ENCODE data around the gene SFMBT1.

Gene SFMBT1

DNA sequence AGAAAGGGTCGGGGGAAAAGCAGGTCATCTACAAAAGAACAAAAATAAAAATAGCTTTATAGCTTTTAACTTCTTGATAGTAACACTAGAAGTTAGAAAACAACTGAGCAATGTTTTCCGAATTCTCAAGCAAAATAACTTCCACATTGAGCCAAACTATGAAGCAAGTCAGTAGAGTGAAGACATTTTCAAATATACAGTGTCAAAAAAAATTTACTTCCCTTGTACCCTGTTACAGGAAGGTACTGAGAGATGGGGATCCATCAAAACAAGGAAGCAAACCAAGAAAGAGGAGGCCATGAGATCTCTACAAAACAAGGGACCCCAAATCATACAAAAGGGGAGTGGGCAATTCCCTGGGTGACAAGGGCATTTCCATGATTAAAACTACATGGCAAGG, 121.9 kb downstream of the SFMBT1 start:
- no peak overlapping the region for H3K9ac ChIP-seq (ENCODE audit: low read depth, low read length)
- H3K4me3 ChIP-seq (ENCODE audit: low read depth in 1 of 2, low read length in 2 of 2) = no peak overlapping the region
- H3K36me3 ChIP-seq (ENCODE audit: insufficient read depth, low read length) = peaks cover 84% of the 10 kb centered on the region
- no peaks in the 10 kb centered on the region for H3K9me3 ChIP-seq (ENCODE audit: insufficient read depth, low read length, severe bottlenecking)
- no peaks in the 10 kb centered on the region for H3K4me1 ChIP-seq (ENCODE audit: insufficient read depth, low read length)
- H3K4me2 ChIP-seq (ENCODE audit: insufficient read depth, low read length) = no peak overlapping the region
- no peak overlapping the region for H2AFZ ChIP-seq (ENCODE audit: low read depth, low read length)
- no peaks in the 10 kb centered on the region for H3K79me2 ChIP-seq (ENCODE audit: insufficient read depth, low read length)
- DNase-seq (no peak), ATAC-seq (ENCODE audit: insufficient read depth, low read depth) (no peak)
- no peaks in the 10 kb centered on the region for H4K20me1 ChIP-seq (ENCODE audit: insufficient read depth, low read length)
- no peak overlapping the region for H3K27ac ChIP-seq (ENCODE audit: low read length)
- H3K27me3 ChIP-seq (ENCODE audit: insufficient read depth, low read length, poor library complexity) = no peaks in the 10 kb centered on the region
- TF ChIP-seq, protein P1, sequence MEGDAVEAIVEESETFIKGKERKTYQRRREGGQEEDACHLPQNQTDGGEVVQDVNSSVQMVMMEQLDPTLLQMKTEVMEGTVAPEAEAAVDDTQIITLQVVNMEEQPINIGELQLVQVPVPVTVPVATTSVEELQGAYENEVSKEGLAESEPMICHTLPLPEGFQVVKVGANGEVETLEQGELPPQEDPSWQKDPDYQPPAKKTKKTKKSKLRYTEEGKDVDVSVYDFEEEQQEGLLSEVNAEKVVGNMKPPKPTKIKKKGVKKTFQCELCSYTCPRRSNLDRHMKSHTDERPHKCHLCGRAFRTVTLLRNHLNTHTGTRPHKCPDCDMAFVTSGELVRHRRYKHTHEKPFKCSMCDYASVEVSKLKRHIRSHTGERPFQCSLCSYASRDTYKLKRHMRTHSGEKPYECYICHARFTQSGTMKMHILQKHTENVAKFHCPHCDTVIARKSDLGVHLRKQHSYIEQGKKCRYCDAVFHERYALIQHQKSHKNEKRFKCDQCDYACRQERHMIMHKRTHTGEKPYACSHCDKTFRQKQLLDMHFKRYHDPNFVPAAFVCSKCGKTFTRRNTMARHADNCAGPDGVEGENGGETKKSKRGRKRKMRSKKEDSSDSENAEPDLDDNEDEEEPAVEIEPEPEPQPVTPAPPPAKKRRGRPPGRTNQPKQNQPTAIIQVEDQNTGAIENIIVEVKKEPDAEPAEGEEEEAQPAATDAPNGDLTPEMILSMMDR (IDR thresholded peaks at IDR 0.05; ENCODE audit: borderline replicate concordance, extremely low read depth, low read length, poor library complexity, severe bottlenecking) = no peak
- TF ChIP-seq EZH2 (IDR thresholded peaks at IDR 0.05; ENCODE audit: borderline replicate concordance, low read depth, low read length, severe bottlenecking) = no peak

GRCh38 chr3:52920841-52921240, 125.0 kb downstream of the SFMBT1 start:
- ATAC-seq (ENCODE audit: insufficient read depth, low read depth) (no peak), DNase-seq (no peak)
- H3K4me1 ChIP-seq (ENCODE audit: insufficient read depth, low read length) = no peaks in the 10 kb centered on the region
- H3K79me2 ChIP-seq (ENCODE audit: insufficient read depth, low read length) = no peaks in the 10 kb centered on the region
- no peak overlapping the region for H3K4me3 ChIP-seq (ENCODE audit: low read depth in 1 of 2, low read length in 2 of 2)
- no peak overlapping the region for H3K27ac ChIP-seq (ENCODE audit: low read length)
- H2AFZ ChIP-seq (ENCODE audit: low read depth, low read length) = no peak overlapping the region
- no peaks in the 10 kb centered on the region for H4K20me1 ChIP-seq (ENCODE audit: insufficient read depth, low read length)
- no peak for TF ChIP-seq EZH2 (IDR thresholded peaks at IDR 0.05; ENCODE audit: borderline replicate concordance, low read depth, low read length, severe bottlenecking)
- TF ChIP-seq, protein P1 (IDR thresholded peaks at IDR 0.05; ENCODE audit: borderline replicate concordance, extremely low read depth, low read length, poor library complexity, severe bottlenecking) = no peak
- no peaks in the 10 kb centered on the region for H3K27me3 ChIP-seq (ENCODE audit: insufficient read depth, low read length, poor library complexity)
- peaks cover 79% of the 10 kb centered on the region for H3K36me3 ChIP-seq (ENCODE audit: insufficient read depth, low read length)
- H3K4me2 ChIP-seq (ENCODE audit: insufficient read depth, low read length) = no peak overlapping the region
- no peak overlapping the region for H3K9ac ChIP-seq (ENCODE audit: low read depth, low read length)
- H3K9me3 ChIP-seq (ENCODE audit: insufficient read depth, low read length, severe bottlenecking) = no peaks in the 10 kb centered on the region

DNA sequence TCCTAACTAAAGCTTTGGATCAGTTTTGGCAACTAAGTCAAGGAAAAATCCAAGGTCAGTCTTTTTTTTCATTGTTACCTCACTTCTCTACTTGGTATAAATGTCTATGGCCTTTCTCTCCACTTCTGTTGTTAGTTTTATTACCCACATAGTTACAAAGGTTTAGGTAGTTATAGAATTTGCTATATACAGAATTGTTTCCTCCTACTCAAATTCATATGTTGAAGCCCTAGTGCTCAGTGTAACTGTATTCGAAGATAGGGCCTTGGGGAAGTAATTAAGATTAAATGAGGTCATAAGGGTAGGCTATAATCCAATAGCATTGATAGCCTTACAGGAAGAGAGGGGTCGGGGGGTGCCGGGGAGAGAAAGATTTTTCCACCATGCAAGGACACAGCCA, 128.8 kb downstream of the SFMBT1 start:
- Histone ChIP-seq H3K9ac (ENCODE audit: low read depth, low read length) (no peak overlapping the region), H2AFZ (ENCODE audit: low read depth, low read length) (no peak overlapping the region), H3K9me3 (ENCODE audit: insufficient read depth, low read length, severe bottlenecking) (no peaks in the 10 kb centered on the region), H3K4me3 (ENCODE audit: low read depth in 1 of 2, low read length in 2 of 2) (no peak overlapping the region), H3K36me3 (ENCODE audit: insufficient read depth, low read length) (peaks cover 84% of the 10 kb centered on the region), H3K79me2 (ENCODE audit: insufficient read depth, low read length) (no peaks in the 10 kb centered on the region), H3K4me1 (ENCODE audit: insufficient read depth, low read length) (no peaks in the 10 kb centered on the region), H3K27me3 (ENCODE audit: insufficient read depth, low read length, poor library complexity) (no peaks in the 10 kb centered on the region), H3K4me2 (ENCODE audit: insufficient read depth, low read length) (no peak overlapping the region), H4K20me1 (ENCODE audit: insufficient read depth, low read length) (no peaks in the 10 kb centered on the region), H3K27ac (ENCODE audit: low read length) (no peak overlapping the region)
- DNase-seq (no peak), ATAC-seq (ENCODE audit: insufficient read depth, low read depth) (no peak)
- no peak for TF ChIP-seq EZH2 (IDR thresholded peaks at IDR 0.05; ENCODE audit: borderline replicate concordance, low read depth, low read length, severe bottlenecking)
- TF ChIP-seq, protein P1 (IDR thresholded peaks at IDR 0.05; ENCODE audit: borderline replicate concordance, extremely low read depth, low read length, poor library complexity, severe bottlenecking) = no peak

GRCh38 chr3:52915294-52915693, 130.6 kb downstream of the SFMBT1 start:
- no peak overlapping the region for H3K27ac ChIP-seq (ENCODE audit: low read length)
- no peaks in the 10 kb centered on the region for H3K79me2 ChIP-seq (ENCODE audit: insufficient read depth, low read length)
- no peaks in the 10 kb centered on the region for H4K20me1 ChIP-seq (ENCODE audit: insufficient read depth, low read length)
- no peaks in the 10 kb centered on the region for H3K27me3 ChIP-seq (ENCODE audit: insufficient read depth, low read length, poor library complexity)
- H3K4me2 ChIP-seq (ENCODE audit: insufficient read depth, low read length) = no peak overlapping the region
- DNase-seq (no peak), ATAC-seq (ENCODE audit: insufficient read depth, low read depth) (no peak)
- H3K9ac ChIP-seq (ENCODE audit: low read depth, low read length) = no peak overlapping the region
- no peak overlapping the region for H3K4me3 ChIP-seq (ENCODE audit: low read depth in 1 of 2, low read length in 2 of 2)
- no peaks in the 10 kb centered on the region for H3K9me3 ChIP-seq (ENCODE audit: insufficient read depth, low read length, severe bottlenecking)
- no peaks in the 10 kb centered on the region for H3K4me1 ChIP-seq (ENCODE audit: insufficient read depth, low read length)
- peaks cover 83% of the 10 kb centered on the region for H3K36me3 ChIP-seq (ENCODE audit: insufficient read depth, low read length)
- TF ChIP-seq, protein P1 (IDR thresholded peaks at IDR 0.05; ENCODE audit: borderline replicate concordance, extremely low read depth, low read length, poor library complexity, severe bottlenecking) = no peak
- TF ChIP-seq EZH2 (IDR thresholded peaks at IDR 0.05; ENCODE audit: borderline replicate concordance, low read depth, low read length, severe bottlenecking) = no peak
- H2AFZ ChIP-seq (ENCODE audit: low read depth, low read length) = no peak overlapping the region

Data from DND-41 (cell line).